Cortex of kidney (tissue), 1 donor: Measurements from ENCODE around the gene LTBP4.
"Not testable (repeated sequence)": the region's sequence is repeated elsewhere in the genome, so short reads cannot be mapped to it uniquely, and the experiment has no call there.

Experiments
- DNase-seq: peaks from one replicate; lab custom pipeline; 2025; lab: John Stamatoyannopoulos, UW

The LTBP4 gene

GRCh38 chr19:40629346-40629745, 28.2 kb downstream of the LTBP4 start:
- no peak for DNase-seq

- no peak for DNase-seq
These were observed 29.5 kb downstream of the LTBP4 start for GRCh38 chr19:40630571-40631160.

- DNase-seq: no peak
These were observed 31.3 kb downstream of the LTBP4 start for GRCh38 chr19:40632311-40633036.

GRCh38 chr19:40633207-40633606, 32.0 kb downstream of the LTBP4 start:
- no peak for DNase-seq

GRCh38 chr19:40638327-40638726, 37.2 kb downstream of the LTBP4 start:
- DNase-seq: no peak

- no peak for DNase-seq
These were observed 38.4 kb downstream of the LTBP4 start for GRCh38 chr19:40639638-40639982.

- no peak for DNase-seq
These were observed 39.6 kb downstream of the LTBP4 start for GRCh38 chr19:40640744-40641143.

GRCh38 chr19:40641281-40641680, 40.1 kb downstream of the LTBP4 start:
- DNase-seq: no peak

GRCh38 chr19:40642051-40642706, 41.0 kb downstream of the LTBP4 start:
- DNase-seq: no peak

- no peak for DNase-seq
These were observed 41.7 kb downstream of the LTBP4 start for GRCh38 chr19:40642757-40643305.

GRCh38 chr19:40646743-40647254, 45.6 kb downstream of the LTBP4 start:
- DNase-seq: no peak

GRCh38 chr19:40649903-40650675, 48.9 kb downstream of the LTBP4 start:
- DNase-seq: not testable (repeated sequence)

GRCh38 chr19:40650749-40651305, 49.7 kb downstream of the LTBP4 start:
- no peak for DNase-seq

- DNase-seq: not testable (repeated sequence)
These were observed 51.1 kb downstream of the LTBP4 start for GRCh38 chr19:40652303-40652702.

GRCh38 chr19:40655684-40656083, 54.5 kb downstream of the LTBP4 start:
- not testable (repeated sequence) for DNase-seq

- no peak for DNase-seq
These were observed 56.9 kb downstream of the LTBP4 start for GRCh38 chr19:40658031-40658430.

- no peak for DNase-seq
These were observed 57.9 kb downstream of the LTBP4 start for GRCh38 chr19:40659116-40659515.

GRCh38 chr19:40659566-40659965, 58.4 kb downstream of the LTBP4 start:
- no peak for DNase-seq

- no peak for DNase-seq
These were observed 60.4 kb downstream of the LTBP4 start for GRCh38 chr19:40661616-40662015.

- no peak for DNase-seq
These were observed 61.9 kb downstream of the LTBP4 start for GRCh38 chr19:40662925-40663694.
